ENCODE data around the gene CDH22. TPM values are rescaled to one million over a fixed set of nuclear protein-coding genes. Genes with fewer than 3 reads are reported as not detected.

Gene CDH22
- polyA plus RNA-seq, 1 donor from 2014 or later = 2.1 TPM

DNA sequence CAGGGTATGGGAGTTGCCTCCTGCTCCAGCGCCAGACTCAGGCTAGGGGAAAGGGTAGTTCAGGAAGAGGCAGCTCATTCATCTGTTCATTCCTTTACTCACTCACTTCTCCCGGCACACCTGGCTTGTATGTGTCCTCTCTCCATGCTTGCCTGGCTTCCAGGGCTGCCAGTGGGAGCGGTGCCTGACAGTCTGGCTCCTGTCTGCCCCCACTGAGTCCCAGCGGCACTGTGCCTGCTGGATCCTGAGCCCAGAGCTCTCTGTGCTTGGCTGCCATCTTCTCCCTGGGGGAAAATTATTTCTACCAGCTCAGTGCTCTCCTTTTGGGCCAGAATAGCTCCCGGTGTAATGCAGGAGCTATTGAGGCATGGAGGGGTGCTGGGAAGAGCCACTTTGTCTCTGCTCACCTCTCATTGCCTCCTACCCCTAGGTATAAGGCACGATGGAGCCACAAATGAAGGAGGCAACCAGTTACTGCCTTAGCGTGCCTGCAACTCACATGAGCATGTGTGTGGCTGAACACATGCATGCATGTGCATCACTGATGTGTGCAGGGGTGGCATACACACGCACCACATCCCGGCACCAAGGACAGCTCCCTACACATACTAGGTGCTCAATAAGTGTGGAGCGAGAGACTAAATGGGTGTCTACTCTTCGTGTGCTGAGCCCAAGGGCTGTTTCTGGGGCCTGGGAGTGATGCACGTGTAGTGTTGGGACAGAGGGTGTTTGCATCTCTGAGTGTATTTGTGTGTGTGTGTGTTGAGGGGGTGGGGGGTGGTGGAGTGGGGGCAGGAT, 46.6 kb downstream of the CDH22 start:
- Histone ChIP-seq H3K4me2 (ENCODE audit: low read length) (no peak overlapping the region), H4K20me1 (ENCODE audit: insufficient read depth) (no peaks in the 10 kb centered on the region)

DNA sequence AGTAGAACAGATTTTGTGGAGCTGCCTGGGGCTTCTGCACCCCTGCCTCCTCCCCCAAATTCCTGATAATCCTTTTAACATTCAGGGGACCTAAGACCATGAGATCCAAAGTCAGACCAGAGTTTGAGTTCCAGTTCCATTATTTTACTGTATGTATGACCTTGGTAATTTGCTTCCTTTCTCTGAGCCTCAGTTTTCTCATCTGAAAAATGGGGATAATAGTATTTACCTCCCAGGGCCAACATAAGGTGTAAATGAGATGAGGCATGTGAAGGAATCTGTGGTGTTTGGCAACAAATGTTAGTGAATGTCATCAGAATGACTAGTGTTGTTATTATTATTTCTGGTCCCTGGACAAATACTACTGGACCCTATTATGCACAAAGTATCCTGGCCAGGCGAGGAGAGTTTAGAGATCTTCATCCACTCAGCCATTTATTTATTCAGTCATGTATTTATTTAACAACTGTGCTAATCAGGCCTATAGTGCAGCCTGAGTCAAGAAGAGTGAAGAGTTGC, 47.3 kb downstream of the CDH22 start:
- Histone ChIP-seq H3F3A (ENCODE audit: insufficient read depth, low read length, poor library complexity, severe bottlenecking) (no peaks in the 10 kb centered on the region), H3K9ac (ENCODE audit: low read length) (no peak overlapping the region), H3K9me3 (ENCODE audit: low read length) (no peaks in the 10 kb centered on the region), H2AFZ (ENCODE audit: low read depth, low read length) (no peak overlapping the region), H3K27me3 (ENCODE audit: insufficient read depth, low read depth, low read length) (no peaks in the 10 kb centered on the region), H4K20me1 (ENCODE audit: insufficient read depth) (no peaks in the 10 kb centered on the region), H3K4me2 (ENCODE audit: low read length) (no peak overlapping the region), H3K4me3 (ENCODE audit: low read length) (no peak overlapping the region), H3K9me2 (ENCODE audit: insufficient read depth, low read length) (no peaks in the 10 kb centered on the region), H3K27ac (ENCODE audit: low read length) (no peak overlapping the region), H3K79me2 (replicated peaks; ENCODE audit: insufficient read depth, low read length) (no peaks in the 10 kb centered on the region), H3K36me3 (ENCODE audit: insufficient read depth, low read length) (no peaks in the 10 kb centered on the region)
- no peak for TF ChIP-seq TAF1 (IDR thresholded peaks at IDR 0.05; ENCODE audit: low read depth)
- TF ChIP-seq, protein P1, sequence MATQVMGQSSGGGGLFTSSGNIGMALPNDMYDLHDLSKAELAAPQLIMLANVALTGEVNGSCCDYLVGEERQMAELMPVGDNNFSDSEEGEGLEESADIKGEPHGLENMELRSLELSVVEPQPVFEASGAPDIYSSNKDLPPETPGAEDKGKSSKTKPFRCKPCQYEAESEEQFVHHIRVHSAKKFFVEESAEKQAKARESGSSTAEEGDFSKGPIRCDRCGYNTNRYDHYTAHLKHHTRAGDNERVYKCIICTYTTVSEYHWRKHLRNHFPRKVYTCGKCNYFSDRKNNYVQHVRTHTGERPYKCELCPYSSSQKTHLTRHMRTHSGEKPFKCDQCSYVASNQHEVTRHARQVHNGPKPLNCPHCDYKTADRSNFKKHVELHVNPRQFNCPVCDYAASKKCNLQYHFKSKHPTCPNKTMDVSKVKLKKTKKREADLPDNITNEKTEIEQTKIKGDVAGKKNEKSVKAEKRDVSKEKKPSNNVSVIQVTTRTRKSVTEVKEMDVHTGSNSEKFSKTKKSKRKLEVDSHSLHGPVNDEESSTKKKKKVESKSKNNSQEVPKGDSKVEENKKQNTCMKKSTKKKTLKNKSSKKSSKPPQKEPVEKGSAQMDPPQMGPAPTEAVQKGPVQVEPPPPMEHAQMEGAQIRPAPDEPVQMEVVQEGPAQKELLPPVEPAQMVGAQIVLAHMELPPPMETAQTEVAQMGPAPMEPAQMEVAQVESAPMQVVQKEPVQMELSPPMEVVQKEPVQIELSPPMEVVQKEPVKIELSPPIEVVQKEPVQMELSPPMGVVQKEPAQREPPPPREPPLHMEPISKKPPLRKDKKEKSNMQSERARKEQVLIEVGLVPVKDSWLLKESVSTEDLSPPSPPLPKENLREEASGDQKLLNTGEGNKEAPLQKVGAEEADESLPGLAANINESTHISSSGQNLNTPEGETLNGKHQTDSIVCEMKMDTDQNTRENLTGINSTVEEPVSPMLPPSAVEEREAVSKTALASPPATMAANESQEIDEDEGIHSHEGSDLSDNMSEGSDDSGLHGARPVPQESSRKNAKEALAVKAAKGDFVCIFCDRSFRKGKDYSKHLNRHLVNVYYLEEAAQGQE (IDR thresholded peaks at IDR 0.05; ENCODE audit: borderline replicate concordance) = no peak
- no peak for TF ChIP-seq MXI1 (conservative IDR thresholded peaks at IDR 0.05; ENCODE audit: poor library complexity, severe bottlenecking)
- no peak for TF ChIP-seq EP300 (conservative IDR thresholded peaks at IDR 0.05; ENCODE audit: poor library complexity, severe bottlenecking)

More for the DNA sequence above, 46.6 kb downstream of the CDH22 start:
- Histone ChIP-seq H3K27me3 (ENCODE audit: insufficient read depth, low read depth, low read length) (no peaks in the 10 kb centered on the region), H3K27ac (ENCODE audit: low read length) (no peak overlapping the region), H3K4me3 (ENCODE audit: low read length) (no peak overlapping the region), H3K9me3 (ENCODE audit: low read length) (no peaks in the 10 kb centered on the region), H3K9ac (ENCODE audit: low read length) (no peak overlapping the region), H3K36me3 (ENCODE audit: insufficient read depth, low read length) (no peaks in the 10 kb centered on the region), H2AFZ (ENCODE audit: low read depth, low read length) (no peak overlapping the region), H3K9me2 (ENCODE audit: insufficient read depth, low read length) (no peaks in the 10 kb centered on the region), H3F3A (ENCODE audit: insufficient read depth, low read length, poor library complexity, severe bottlenecking) (no peaks in the 10 kb centered on the region), H3K79me2 (replicated peaks; ENCODE audit: insufficient read depth, low read length) (no peaks in the 10 kb centered on the region)
- TF ChIP-seq POLR2AphosphoS5 (IDR thresholded peaks at IDR 0.05) = no peak
- TF ChIP-seq RAD21 (conservative IDR thresholded peaks at IDR 0.05) = no peak
- no peak for TF ChIP-seq TAF1 (IDR thresholded peaks at IDR 0.05; ENCODE audit: low read depth)
- TF ChIP-seq EZH2 (IDR thresholded peaks at IDR 0.05; ENCODE audit: borderline replicate concordance, insufficient read depth, low read length, poor library complexity, severe bottlenecking) = no peak
- TF ChIP-seq, protein P1 (IDR thresholded peaks at IDR 0.05; ENCODE audit: borderline replicate concordance) = no peak
- TF ChIP-seq MXI1 (conservative IDR thresholded peaks at IDR 0.05; ENCODE audit: poor library complexity, severe bottlenecking) = no peak
- TF ChIP-seq, protein P2, sequence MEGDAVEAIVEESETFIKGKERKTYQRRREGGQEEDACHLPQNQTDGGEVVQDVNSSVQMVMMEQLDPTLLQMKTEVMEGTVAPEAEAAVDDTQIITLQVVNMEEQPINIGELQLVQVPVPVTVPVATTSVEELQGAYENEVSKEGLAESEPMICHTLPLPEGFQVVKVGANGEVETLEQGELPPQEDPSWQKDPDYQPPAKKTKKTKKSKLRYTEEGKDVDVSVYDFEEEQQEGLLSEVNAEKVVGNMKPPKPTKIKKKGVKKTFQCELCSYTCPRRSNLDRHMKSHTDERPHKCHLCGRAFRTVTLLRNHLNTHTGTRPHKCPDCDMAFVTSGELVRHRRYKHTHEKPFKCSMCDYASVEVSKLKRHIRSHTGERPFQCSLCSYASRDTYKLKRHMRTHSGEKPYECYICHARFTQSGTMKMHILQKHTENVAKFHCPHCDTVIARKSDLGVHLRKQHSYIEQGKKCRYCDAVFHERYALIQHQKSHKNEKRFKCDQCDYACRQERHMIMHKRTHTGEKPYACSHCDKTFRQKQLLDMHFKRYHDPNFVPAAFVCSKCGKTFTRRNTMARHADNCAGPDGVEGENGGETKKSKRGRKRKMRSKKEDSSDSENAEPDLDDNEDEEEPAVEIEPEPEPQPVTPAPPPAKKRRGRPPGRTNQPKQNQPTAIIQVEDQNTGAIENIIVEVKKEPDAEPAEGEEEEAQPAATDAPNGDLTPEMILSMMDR (IDR thresholded peaks at IDR 0.05; ENCODE audit: poor library complexity, severe bottlenecking) = no peak

Measured in neural cell (in vitro differentiated cells).